ENCODE measurements around the gene TIMP2.

The TIMP2 gene

DNA sequence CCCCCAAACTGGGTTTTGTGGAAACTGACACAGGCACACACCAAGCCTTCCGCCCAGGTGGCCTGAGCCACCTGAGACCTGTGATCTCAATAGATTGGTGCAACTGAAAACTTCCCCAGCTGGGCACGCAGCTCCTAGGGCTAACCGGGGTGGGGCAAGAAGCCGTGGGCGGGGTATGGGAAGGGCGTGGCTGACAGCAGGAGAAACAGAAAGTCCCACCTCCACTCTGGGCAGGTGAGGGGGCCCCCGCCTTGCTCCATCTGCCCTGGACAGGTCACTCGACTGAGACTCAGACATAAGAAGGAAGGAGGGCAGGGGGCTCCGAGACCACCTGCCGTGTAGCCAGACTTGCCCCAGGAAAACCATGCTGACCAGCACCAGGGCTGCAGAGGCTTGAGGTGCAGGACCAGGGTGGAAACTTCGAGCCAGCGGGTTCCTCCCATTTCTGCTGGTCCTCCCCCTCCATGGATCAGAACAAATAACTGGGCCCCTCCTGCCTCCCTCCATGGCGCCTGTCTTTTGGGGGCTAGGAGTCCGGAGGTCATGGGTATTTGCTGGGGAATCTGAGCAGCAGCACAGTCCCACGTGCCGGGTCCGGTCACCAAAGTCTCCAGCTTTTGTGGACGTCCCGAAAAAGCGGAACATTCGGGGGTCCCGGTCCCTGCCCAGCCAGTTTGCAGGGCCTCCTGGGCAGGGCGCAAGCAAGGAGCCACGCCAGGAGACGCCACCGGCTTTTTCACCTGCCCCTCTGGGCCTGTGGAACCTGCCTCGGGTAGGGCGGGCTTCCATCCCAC, 1.3 kb downstream of the TIMP2 start:
- TF ChIP-seq, protein P1, sequence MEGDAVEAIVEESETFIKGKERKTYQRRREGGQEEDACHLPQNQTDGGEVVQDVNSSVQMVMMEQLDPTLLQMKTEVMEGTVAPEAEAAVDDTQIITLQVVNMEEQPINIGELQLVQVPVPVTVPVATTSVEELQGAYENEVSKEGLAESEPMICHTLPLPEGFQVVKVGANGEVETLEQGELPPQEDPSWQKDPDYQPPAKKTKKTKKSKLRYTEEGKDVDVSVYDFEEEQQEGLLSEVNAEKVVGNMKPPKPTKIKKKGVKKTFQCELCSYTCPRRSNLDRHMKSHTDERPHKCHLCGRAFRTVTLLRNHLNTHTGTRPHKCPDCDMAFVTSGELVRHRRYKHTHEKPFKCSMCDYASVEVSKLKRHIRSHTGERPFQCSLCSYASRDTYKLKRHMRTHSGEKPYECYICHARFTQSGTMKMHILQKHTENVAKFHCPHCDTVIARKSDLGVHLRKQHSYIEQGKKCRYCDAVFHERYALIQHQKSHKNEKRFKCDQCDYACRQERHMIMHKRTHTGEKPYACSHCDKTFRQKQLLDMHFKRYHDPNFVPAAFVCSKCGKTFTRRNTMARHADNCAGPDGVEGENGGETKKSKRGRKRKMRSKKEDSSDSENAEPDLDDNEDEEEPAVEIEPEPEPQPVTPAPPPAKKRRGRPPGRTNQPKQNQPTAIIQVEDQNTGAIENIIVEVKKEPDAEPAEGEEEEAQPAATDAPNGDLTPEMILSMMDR (IDR thresholded peaks at IDR 0.05): no peak

DNA sequence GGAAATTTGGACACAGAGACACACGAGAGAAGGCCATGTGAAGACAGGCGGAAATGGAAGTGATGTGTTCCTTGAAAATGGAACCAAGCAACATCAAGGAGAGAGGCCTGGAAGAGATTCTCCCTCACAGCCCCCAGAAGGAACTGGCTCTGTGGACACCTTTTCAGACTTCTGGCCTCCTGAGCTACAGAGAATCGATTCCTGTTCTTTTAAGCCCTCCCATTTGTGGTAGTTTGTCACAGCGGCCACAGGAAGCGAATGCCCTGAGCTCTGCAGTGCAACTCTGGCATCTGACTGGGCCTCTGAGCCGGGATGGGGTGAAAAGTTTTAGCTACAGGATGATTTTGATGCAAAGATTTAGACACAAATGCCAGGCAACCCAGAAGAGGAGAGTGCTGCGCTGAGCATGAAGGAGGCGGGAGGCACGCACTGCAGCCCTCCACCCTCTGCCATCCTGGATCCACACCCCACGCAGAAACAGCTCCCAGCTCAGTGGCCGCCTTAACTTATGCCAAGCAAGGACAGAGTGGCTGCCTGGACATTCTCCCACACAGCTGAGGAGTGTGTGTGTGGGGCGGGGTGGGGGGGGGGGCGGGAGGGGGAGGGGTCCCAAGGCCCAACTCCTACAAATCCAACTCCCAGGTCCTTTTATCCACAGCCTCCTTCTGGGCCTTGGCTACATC, 2.2 kb downstream of the TIMP2 start:
- TF ChIP-seq, protein P1 (IDR thresholded peaks at IDR 0.05): no peak

DNA sequence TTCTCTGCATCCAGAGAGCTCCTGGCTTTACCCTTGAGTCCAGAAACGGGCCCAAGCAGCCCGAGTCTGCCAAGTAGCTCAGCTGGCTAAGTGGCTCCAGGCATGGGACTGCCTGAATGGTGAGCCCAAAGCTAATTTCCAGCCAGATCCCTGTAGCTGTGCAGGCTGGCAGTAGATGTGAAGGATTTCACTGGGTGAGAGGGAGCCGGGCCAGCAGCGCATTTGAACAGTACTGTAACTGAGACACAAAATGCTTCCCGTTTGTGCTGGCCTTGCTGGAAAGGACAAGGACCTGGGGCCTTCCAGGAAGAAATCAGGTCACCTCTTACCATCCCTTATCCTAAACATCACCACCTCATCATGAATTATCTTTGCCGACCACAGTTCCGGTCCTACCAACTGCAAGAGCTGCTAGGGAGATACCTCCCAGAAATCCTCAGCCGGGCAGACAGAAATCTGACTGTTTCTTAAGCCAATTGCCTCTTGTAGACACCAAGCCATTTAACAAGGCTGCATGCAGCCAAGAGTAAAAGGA, 3.7 kb downstream of the TIMP2 start:
- TF ChIP-seq, protein P1 (IDR thresholded peaks at IDR 0.05): no peak

DNA sequence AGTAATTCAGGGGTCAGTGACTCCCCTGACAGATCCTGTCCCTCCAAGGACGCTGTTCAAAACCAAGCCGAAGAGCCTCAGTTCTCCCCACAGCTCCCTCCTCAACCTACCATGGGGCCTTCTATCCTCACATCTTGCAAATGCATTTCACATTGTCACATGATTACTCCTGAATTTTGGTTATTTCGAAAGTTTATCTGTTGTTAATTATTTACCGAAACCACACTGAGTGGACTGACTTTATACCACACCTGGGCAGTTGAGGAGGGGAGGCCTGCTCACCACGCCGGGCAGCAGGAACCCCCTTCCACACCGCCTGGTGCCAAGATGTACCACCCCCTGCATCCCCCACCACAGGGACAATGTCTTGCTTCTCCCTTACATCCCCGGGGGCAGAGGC, 4.7 kb downstream of the TIMP2 start:
- TF ChIP-seq, protein P1 (IDR thresholded peaks at IDR 0.05): no peak

DNA sequence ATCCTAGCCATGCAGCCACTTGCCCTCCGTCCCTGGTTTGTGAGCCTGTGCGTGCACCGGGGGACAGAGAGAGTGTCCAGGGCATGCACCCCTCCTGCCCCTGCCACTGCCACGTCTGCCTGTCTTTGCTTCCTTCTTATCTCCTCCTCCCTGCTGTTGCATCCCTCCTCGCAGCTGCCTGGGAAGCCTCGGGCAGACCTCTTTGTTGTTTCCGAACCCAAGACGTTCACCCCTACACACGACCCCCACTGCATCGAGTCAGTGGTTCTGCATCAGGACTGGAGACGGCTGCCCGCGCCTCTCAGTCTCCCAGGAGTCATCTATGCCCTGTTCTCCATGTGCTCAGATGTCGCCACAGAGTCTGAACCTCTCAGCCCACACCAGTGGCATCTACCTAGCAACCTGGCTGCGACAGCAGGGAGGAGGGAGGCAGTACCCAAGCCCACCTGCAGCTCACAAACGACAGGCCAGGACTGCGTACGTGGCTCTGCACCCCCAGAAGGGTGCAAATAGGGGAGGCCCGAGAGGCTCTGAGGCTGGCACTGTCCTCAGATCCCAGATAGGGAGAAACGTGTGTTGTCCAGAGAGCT, 5.2 kb downstream of the TIMP2 start:
- TF ChIP-seq, protein P1 (IDR thresholded peaks at IDR 0.05): no peak

DNA sequence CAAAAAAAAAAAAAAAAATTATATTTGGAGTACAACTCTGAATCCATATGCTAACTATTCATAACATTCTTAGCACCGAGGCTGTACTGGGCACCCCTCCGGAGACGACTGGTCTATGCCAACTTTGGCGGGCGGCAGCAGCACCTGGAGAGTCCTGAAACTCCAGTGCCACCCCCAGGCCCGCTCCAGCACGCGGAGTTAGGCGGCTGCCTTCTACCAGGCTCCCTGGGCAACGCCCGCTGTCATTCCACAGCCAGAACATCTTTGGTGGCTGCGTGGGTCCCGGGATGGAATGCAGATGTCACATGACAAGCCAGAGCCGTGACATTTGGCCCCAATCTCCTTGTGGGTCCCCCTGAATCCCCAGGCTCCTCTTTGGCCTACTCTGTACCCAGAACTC, 6.2 kb downstream of the TIMP2 start:
- TF ChIP-seq, protein P1 (IDR thresholded peaks at IDR 0.05): no peak

DNA sequence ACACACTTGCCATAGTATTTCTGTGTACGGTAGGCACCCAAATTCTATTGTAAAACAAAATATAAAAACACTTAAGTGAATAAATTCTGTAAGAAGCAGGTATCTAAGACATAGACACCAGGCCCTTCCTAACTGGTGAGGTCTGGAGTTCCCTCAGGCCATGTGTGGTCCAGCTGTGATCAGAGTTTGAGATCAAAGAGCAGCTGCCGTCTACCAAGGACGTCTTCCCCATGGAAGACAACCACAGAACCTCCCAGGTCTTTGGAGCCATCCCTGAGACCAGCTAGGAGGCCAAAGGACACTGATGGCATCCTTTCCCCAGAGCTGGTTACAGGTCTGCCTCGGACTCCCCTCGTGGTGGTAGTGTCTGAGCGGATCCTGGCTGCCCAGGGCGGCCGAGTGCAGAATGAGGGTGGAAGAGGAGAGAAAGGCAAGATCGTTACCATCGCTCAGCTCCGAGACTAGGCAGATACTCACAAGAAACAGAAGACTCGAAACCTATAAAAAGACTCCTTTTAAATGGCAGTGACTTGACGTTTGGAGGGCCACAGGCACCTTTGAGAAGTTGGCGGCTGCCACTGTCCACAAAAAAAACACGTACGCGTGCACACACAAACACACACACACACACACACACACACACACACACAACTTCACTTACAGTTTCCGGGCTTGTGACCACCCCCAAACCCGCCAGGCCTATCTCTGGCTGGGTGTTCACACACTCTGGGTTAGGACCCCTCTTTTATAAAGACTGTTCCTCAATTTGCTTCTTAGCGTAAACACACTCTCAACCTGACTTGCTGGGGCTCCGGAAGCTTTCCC, 7.5 kb downstream of the TIMP2 start:
- TF ChIP-seq, protein P1 (IDR thresholded peaks at IDR 0.05): no peak
